Measurements from ENCODE around the gene MIOS.
"Not testable (repeated sequence)": the region's sequence is repeated elsewhere in the genome, so short reads cannot be mapped to it uniquely, and the experiment has no call there.

The MIOS gene

GRCh38 chr7:7640221-7641128 is 73.8 kb downstream of the MIOS start, which contains the start of gene UMAD1:
Gene UMAD1, plus strand, starts transcription at chr7:7640752. Its CDS starts 32,620 bp downstream, at chr7:7673372.
- H3K27ac ChIP-seq (ENCODE audit: low read depth, low read length), result peak within 1 kb of the TSS; percentile 85
- H3K36me3 ChIP-seq (ENCODE audit: control insufficient read depth, insufficient read depth, low read length), result no peaks in the 10 kb centered on the region

GRCh38 chr7:7641129-7641663 is 74.5 kb downstream of the MIOS start:
- peak overlapping the region; percentile 85 for H3K27ac ChIP-seq (ENCODE audit: low read depth, low read length)

More at GRCh38 chr7:7640221-7641128, 73.8 kb downstream of the MIOS start, which contains the start of gene UMAD1:
- peaks cover 5% of the 10 kb centered on the region for H3K4me1 ChIP-seq (ENCODE audit: control insufficient read depth, insufficient read depth, low read length)
- H3K4me3 ChIP-seq (ENCODE audit: low read length), result peak within 1 kb of the TSS; percentile 96
- peak within 1 kb of the TSS; percentile 88 for H3K9ac ChIP-seq (ENCODE audit: low read length)
- H3K27me3 ChIP-seq (ENCODE audit: control insufficient read depth, insufficient read depth, low read length), result no peaks in the 10 kb centered on the region

GRCh38 chr7:7642081-7642480 is 75.4 kb downstream of the MIOS start:
- H3K4me1 ChIP-seq (ENCODE audit: control insufficient read depth, insufficient read depth, low read length), result peaks cover 5% of the 10 kb centered on the region
- H3K27me3 ChIP-seq (ENCODE audit: control insufficient read depth, insufficient read depth, low read length), result no peaks in the 10 kb centered on the region
- no peak overlapping the region for H3K9ac ChIP-seq (ENCODE audit: low read length)
- no peak overlapping the region for H3K27ac ChIP-seq (ENCODE audit: low read depth, low read length)
- H3K36me3 ChIP-seq (ENCODE audit: control insufficient read depth, insufficient read depth, low read length), result no peaks in the 10 kb centered on the region
- no peak overlapping the region for H3K4me3 ChIP-seq (ENCODE audit: low read length)

More at GRCh38 chr7:7641129-7641663, 74.5 kb downstream of the MIOS start:
- H3K36me3 ChIP-seq (ENCODE audit: control insufficient read depth, insufficient read depth, low read length), result no peaks in the 10 kb centered on the region
- H3K9ac ChIP-seq (ENCODE audit: low read length), result peak overlapping the region; percentile 88
- no peaks in the 10 kb centered on the region for H3K27me3 ChIP-seq (ENCODE audit: control insufficient read depth, insufficient read depth, low read length)
- H3K4me3 ChIP-seq (ENCODE audit: low read length), result peak overlapping the region; percentile 96
- H3K4me1 ChIP-seq (ENCODE audit: control insufficient read depth, insufficient read depth, low read length), result peaks cover 5% of the 10 kb centered on the region

DNA sequence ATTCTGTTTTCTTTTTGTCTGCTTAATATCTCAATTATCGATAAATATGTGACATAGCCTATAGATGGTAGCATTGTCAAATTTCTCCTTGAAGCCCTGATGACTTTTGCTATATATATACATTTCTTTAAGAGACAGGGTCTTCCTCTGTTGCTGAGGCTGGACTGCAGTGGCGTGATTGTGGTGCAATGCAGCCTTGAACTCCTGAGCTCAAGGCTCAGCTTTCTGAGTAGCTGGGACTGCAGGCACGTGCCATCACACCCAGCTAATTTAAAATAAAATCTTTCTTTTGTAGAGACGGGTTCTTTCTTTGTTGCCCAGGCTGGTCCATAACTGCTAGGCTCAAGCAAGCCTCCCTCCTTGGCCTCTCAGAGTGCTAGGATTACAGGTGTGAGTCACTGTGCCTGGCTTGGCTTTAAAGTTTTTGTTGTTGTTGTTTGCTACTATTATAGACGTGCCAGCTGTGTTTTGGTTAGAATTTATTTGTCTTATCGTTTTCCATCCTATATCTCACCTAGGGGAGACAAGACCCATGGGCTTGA is 80.9 kb downstream of the MIOS start:
- Histone ChIP-seq H3K36me3 (ENCODE audit: control insufficient read depth, insufficient read depth, low read length) (no peaks in the 10 kb centered on the region), H3K4me3 (ENCODE audit: low read length) (no peak overlapping the region), H3K27ac (ENCODE audit: low read depth, low read length) (no peak overlapping the region), H3K27me3 (ENCODE audit: control insufficient read depth, insufficient read depth, low read length) (no peaks in the 10 kb centered on the region), H3K9ac (ENCODE audit: low read length) (no peak overlapping the region), H3K4me1 (ENCODE audit: control insufficient read depth, insufficient read depth, low read length) (no peaks in the 10 kb centered on the region)

DNA sequence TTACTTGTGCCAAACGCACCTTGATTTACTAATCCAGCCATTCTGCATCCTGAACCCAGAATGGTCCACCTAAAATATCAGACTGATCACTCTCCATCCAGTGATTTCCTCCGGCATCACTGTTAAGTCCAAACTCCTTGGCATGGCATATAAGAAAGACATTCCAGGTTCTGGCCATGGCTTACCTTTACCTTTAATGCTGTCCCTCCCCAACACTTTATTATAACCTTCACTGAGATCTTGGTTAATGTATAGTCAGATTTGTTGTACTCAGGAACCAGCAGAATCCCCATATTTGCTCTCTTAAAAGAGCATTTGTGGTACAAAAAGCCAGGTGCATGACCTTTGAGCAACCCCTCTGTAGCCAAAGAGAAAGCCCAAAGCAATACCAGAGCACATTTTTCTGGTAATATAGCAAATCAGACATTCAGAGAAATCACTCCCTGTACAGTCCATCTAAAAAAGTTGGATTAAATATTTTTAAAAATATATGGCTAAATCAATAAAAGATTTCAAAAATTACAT is 84.1 kb downstream of the MIOS start:
- Histone ChIP-seq H3K4me1 (ENCODE audit: control insufficient read depth, insufficient read depth, low read length) (no peaks in the 10 kb centered on the region), H3K36me3 (ENCODE audit: control insufficient read depth, insufficient read depth, low read length) (no peaks in the 10 kb centered on the region), H3K27ac (ENCODE audit: low read depth, low read length) (no peak overlapping the region)

DNA sequence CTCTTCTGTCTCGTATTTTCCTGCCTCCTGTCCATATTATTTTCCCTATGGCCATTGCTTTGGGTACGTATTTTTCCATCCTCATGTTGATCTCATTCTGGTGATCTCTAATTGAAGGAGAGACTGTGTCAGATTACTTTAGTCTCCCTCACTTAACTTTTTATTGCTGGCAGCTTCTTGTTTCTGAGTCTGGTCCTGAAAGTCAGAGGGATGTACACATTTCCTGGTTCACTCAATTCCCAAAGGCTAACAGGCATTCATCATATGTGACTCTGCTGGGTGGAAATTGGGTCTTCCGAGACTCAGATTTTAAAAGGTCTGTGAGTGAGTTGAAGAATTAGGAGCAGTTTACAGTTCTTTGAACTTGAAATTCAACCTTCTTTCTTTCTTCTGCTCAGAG is 84.8 kb downstream of the MIOS start:
- no peak overlapping the region for H3K27ac ChIP-seq (ENCODE audit: low read depth, low read length)
- H3K27me3 ChIP-seq (ENCODE audit: control insufficient read depth, insufficient read depth, low read length), result no peaks in the 10 kb centered on the region
- no peaks in the 10 kb centered on the region for H3K36me3 ChIP-seq (ENCODE audit: control insufficient read depth, insufficient read depth, low read length)
- H3K9ac ChIP-seq (ENCODE audit: low read length), result no peak overlapping the region
- no peaks in the 10 kb centered on the region for H3K4me1 ChIP-seq (ENCODE audit: control insufficient read depth, insufficient read depth, low read length)
- no peak overlapping the region for H3K4me3 ChIP-seq (ENCODE audit: low read length)

More for the DNA sequence above, 84.1 kb downstream of the MIOS start:
- Histone ChIP-seq H3K9ac (ENCODE audit: low read length) (no peak overlapping the region), H3K27me3 (ENCODE audit: control insufficient read depth, insufficient read depth, low read length) (no peaks in the 10 kb centered on the region), H3K4me3 (ENCODE audit: low read length) (no peak overlapping the region)

GRCh38 chr7:7652798-7653540 is 86.3 kb downstream of the MIOS start:
- Histone ChIP-seq H3K27me3 (ENCODE audit: control insufficient read depth, insufficient read depth, low read length) (no peaks in the 10 kb centered on the region), H3K4me1 (ENCODE audit: control insufficient read depth, insufficient read depth, low read length) (no peaks in the 10 kb centered on the region)

GRCh38 chr7:7653593-7654187 is 87.0 kb downstream of the MIOS start:
- H3K9ac ChIP-seq (ENCODE audit: low read length), result no peak overlapping the region
- no peaks in the 10 kb centered on the region for H3K4me1 ChIP-seq (ENCODE audit: control insufficient read depth, insufficient read depth, low read length)
- no peak overlapping the region for H3K27ac ChIP-seq (ENCODE audit: low read depth, low read length)
- no peaks in the 10 kb centered on the region for H3K36me3 ChIP-seq (ENCODE audit: control insufficient read depth, insufficient read depth, low read length)
- H3K4me3 ChIP-seq (ENCODE audit: low read length), result no peak overlapping the region
- H3K27me3 ChIP-seq (ENCODE audit: control insufficient read depth, insufficient read depth, low read length), result no peaks in the 10 kb centered on the region

More at GRCh38 chr7:7652798-7653540, 86.3 kb downstream of the MIOS start:
- Histone ChIP-seq H3K9ac (ENCODE audit: low read length) (no peak overlapping the region), H3K4me3 (ENCODE audit: low read length) (no peak overlapping the region), H3K27ac (ENCODE audit: low read depth, low read length) (no peak overlapping the region), H3K36me3 (ENCODE audit: control insufficient read depth, insufficient read depth, low read length) (no peaks in the 10 kb centered on the region)

GRCh38 chr7:7654964-7655715 is 88.5 kb downstream of the MIOS start:
- Histone ChIP-seq H3K9ac (ENCODE audit: low read length) (no peak overlapping the region), H3K36me3 (ENCODE audit: control insufficient read depth, insufficient read depth, low read length) (no peaks in the 10 kb centered on the region), H3K27ac (ENCODE audit: low read depth, low read length) (no peak overlapping the region), H3K4me3 (ENCODE audit: low read length) (no peak overlapping the region), H3K4me1 (ENCODE audit: control insufficient read depth, insufficient read depth, low read length) (no peaks in the 10 kb centered on the region), H3K27me3 (ENCODE audit: control insufficient read depth, insufficient read depth, low read length) (no peaks in the 10 kb centered on the region)

- not testable (repeated sequence) for H3K4me3 ChIP-seq (ENCODE audit: low read length); H3K27me3 ChIP-seq (ENCODE audit: control insufficient read depth, insufficient read depth, low read length); H3K27ac ChIP-seq (ENCODE audit: low read depth, low read length); H3K36me3 ChIP-seq (ENCODE audit: control insufficient read depth, insufficient read depth, low read length); H3K4me1 ChIP-seq (ENCODE audit: control insufficient read depth, insufficient read depth, low read length); H3K9ac ChIP-seq (ENCODE audit: low read length)
These were observed 89.8 kb downstream of the MIOS start for GRCh38 chr7:7656459-7656858.
